ENCODE data around the gene TFRC.

DNA sequence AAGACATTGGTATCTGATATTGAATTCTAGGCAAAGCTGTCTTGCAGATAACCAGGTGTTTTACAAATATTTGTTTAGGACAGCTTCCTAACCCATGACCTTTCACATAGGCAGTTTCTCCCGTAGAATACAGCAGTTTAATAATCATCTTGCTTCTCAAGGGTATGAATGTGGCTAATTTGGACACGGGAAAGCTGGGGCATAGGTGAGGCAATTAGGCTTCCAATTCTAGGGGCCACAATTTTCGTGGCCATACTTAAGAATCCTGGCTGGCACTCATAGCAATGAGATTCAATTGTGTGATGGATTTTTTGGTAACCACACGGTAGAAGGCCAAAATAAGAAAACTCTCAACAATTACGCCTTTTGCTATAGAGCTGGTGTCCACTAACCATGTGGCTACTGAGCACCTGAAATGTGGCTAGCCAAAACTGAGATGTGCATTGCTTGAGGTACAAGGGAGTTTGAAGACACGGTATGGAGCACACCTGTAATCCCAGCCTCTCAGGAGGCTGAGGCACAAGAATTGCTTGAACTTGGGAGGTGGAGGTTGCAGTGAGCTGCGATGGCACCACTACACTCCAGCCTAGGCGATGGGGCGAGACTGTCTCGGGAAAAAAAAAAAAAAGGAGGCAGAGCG, 34.4 kb downstream of the TFRC start:
- no peak for TF ChIP-seq GATA3 (IDR thresholded peaks at IDR 0.05; ENCODE audit: low read depth, low read length)
- no peak for TF ChIP-seq GATA2 (IDR thresholded peaks at IDR 0.05; ENCODE audit: low read depth, low read length)
